NCI-H69 (cell line): Measurements from ENCODE around the gene CALCOCO1.

Experiments
- DNase-seq: peaks from one replicate; lab custom pipeline; 2025; lab: John Stamatoyannopoulos, UW

Gene CALCOCO1

GRCh38 chr12:53751336-53752191 lies 24.3 kb upstream of the CALCOCO1 start, which contains the start of gene CISTR:
CISTR (minus strand) TSS chr12:53751979.
- DNase-seq: peak; percentile 90

- peak; percentile 75 for DNase-seq
Observed at GRCh38 chr12:53750812-53751335, 23.6 kb upstream of the CALCOCO1 start.

- DNase-seq: no peak
Observed at GRCh38 chr12:53749986-53750811, 22.9 kb upstream of the CALCOCO1 start.

DNA sequence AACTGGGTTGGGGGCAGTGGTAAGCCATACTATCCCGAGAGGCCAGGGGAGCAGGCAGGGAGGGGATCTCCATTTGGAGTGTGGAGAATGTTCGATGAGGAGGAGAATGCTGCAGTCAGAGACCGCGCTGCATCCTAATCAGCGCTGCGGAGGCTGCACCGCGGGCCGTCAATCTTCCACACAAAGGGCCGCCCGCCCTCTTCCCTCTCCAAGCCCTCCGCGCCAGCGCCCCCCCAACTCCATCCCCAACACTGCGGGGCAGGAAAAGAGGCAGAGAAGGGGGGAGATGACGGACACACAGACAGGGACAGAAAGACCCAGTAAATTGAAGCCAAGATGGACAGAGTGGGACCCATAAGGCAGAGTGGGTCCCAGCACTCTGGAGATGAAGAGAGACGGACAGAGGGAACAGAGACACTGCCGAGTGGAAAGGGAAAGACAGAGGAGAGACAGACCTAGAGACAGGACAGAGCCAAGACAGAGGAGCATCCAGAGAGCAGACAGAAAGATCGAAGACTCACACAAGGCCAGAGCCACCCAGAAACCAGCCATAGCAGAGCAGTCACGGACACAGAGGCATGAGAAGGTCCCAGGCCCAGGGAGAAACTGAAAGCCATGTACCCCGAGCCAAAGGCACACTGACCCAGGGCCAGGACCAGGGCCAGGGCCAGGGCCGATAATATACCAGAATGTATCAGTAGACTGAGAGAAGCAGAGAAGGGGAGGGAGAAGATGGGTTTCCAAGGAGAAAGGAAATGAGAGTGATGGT lies 21.0 kb upstream of the CALCOCO1 start:
- no peak for DNase-seq

- DNase-seq: peak; percentile 35
Observed at GRCh38 chr12:53747095-53747494, 19.8 kb upstream of the CALCOCO1 start.

DNA sequence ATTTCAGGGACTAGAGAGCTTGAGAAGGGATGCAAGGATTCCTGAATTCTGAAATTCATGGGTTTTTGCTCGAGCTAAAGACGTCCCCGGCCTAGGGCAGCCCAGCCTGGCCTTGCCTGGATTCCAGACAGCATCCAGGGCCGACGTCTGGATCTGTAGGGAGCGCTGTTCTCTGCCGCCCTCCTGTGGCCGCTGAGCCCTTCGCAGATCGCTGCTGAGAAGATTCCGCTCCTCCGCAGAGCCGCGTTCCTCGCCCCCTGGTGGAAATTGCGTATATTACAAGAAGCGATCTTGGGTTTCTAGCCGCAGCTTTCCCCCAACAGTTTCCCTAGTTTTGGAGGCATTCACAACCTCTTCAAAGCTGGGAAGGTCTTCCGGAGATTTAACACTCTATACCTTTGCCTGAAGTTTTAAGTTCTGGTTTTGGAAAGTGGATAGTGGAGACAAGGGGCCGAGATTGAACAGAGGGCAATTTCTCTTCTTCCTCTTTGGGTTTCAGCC lies 19.4 kb upstream of the CALCOCO1 start:
- peak; percentile 92 for DNase-seq

DNA sequence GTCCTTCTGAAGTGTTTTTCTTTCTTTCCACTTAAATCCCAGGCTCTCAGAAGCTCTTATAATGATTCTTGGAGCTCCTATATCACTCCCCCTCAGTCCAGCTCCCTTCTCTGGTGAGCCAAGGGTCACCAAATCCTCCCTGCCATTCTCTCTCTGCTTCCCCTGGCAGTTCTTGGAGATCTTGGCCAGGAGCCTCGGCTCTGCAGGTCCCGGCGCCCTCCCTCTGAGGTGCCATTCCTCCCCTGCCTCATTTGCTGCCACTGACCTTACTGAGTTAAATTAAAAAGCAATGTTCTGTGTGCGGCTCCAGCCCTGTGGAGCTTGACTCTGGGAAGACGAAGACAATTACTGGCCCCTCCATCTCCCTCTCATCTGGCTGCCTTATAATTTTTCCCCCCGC lies 17.5 kb upstream of the CALCOCO1 start:
- DNase-seq: peak; percentile 22

- no peak for DNase-seq
Observed at GRCh38 chr12:53744130-53744441, 16.8 kb upstream of the CALCOCO1 start.

- DNase-seq: peak; percentile 75
Observed at GRCh38 chr12:53743266-53744129, 16.2 kb upstream of the CALCOCO1 start.

GRCh38 chr12:53740130-53740491 lies 12.9 kb upstream of the CALCOCO1 start:
- DNase-seq: peak; percentile 44

DNA sequence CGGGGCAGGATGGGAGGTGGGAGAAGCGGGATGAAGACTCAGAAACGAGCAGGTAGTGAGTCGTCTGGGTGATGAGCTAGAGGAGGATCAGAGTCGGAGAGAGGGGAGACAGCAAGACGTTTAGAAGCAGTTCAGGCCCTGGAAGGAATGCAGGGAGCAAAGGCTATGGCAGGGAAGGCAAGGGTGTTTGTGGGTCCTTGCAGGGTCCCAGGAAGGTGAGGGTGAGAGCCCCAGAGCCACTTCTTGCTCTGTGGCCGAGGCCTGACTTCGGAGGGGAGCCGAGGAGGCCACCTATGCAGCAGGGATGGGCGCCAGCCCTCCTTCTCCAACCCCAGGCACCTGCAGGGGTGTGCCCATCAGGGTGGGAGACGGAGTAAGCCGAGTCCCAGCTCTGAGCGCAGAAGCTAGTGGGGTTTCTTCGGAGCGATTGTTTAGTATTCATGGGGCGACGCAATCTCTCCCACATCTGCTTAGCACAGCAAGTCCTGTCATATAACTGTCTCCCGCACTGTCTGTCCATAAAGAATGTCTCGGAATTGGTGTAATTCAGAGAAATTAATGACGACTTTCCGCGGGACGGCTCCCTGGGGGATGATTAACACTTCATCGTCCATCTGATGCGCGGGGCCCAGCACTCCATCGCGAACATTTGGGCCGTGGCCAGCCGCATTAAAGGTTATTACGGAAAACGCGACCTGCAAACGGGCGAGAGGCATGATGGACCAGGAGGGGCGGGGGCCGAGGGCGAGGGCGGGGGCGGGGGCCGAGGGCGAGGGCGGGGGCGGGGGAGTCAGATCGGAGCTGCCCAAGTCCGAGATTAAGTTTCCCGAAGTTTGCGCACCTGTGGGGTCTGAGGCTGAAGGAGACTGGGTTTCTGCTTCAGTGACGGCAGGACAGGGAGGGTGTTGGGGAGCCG lies 12.2 kb upstream of the CALCOCO1 start:
- DNase-seq: peak; percentile 60

DNA sequence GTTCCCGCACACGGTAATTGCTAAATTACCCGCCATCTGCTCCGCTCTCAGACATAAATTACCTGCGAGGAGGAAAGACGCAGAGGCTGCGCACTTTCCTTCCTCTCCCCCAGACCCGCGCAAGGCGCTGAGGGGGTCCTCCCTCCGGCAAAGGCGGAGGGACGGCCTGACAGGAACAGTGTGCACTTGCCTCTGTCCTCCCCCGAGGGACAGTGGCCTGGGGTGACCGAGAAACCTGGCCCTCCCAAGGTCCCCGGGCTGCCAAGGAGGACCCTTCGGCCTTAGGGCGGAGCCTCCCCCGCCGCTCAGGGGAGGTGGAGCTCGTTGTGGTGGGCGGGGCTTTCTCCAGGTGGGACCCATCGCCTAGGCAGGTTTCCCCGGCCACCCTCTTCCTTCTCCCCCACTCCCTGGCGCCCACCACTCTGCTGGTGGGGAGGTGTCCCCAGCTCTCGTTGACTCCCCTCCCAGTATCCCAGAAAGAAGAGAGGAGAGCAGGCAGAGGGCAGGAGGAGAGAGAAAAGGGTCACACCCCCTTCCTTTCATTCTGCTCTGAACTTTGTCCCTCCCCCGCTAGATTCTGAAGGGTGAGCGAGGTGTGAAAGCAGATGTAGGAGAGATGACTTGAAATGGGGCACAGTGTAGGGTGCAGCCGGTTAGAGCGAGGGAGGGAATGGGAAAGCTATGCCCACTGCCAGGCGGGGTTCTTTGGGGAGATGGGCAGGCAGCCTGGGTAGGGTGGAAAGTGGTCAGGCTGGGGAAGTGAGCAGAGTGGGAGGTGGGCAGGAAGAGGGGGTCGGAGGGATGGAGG lies 11.4 kb upstream of the CALCOCO1 start:
- DNase-seq: peak; percentile 80

DNA sequence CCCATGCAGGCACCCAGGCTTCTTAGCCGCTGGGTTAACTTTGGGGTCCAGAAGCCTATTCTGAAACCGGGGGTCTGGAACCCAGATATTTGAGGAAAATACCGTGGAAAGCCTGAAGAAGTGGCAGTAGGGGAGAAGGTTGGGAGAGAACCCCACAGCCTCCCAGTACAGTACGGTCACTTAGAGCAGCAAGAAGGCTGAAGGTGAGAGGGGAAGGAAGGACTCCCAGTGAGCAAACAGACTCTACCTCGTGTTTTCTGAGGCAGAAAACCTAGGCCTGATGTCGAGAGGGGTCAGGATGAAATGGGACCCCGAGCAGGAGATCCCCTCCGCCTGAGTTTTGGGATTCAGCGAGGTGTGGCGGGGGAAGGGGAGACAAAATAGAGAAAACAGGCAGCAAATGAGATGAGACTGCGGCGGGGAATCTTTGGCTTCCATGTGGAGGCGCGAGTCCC lies 10.7 kb upstream of the CALCOCO1 start:
- DNase-seq: no peak

DNA sequence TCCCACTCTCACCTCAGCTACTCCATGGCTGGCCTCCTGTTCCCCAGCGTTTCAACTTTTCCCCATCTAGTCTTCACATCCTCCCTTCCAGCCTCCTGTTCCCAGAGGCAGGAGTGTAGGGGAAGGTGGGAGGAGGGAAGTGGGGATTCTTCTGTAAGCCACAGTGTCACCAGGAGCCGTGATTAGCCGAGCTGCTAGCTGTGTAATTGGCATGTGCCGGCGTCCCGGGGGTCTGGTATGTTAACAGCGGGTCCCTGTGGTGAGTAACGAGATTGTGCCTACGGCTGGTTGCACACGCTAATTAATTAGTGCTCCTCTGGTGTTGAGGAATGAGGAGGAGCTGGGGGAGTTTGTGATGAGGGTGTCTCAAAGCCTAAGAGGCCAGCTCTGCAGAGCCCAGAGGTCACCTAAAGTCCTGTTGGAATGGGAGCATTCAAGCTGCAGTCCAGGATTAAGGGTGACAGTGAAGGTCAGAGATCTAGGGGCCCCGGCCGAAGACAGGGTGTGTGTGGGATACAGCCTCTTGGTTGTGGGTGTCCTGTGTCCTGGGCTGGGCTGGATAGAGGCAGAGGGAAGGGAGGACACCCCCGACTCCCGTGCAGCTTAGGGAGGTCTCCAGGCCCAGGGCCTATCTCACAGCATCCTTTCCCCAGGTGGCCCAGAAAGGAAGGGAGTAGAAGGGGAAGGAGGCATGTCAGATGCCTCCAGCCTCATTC lies 10.0 kb upstream of the CALCOCO1 start:
- DNase-seq: peak; percentile 81

DNA sequence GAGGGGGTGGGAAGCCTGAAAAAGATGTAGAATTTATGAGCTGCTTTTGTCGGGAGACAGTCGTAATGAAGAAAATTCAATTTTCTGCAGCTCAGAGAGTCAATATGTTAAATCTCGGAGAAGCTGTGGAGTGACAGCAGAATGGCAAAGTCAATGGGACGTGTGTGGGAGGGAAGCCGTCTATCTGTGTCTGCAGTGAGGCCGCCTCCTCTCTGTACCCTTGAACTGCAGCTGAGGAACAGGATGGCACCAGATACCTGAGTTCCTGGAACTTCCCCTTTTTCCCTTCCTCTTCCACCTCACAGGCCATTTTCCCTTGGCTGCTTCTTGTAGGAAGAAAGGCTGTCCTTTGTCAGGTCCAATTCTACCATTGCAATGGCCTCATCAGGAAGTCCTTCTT lies 9.3 kb upstream of the CALCOCO1 start:
- no peak for DNase-seq

DNA sequence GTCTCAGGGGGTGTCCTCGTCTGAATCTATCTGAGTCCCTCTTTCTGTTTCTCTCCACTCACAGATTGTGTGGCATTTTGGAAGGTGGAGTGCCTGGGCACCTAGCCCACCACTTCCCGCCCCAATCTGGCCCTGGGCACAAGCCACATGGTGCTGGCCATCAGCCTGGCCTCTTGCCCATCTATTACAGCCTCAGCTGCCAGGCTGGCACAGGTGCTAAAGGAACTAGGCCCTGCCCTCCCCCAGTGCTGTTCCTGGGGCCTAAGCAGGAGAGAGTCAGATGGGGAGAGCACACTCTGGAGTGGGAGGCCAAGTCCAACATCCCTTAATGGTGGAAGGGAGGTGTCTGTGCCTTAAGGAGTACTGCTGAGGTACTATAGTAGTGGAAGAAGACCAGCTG lies 8.3 kb upstream of the CALCOCO1 start:
- no peak for DNase-seq

- no peak for DNase-seq
Observed at GRCh38 chr12:53734425-53734824, 7.2 kb upstream of the CALCOCO1 start.

- no peak for DNase-seq
Observed at GRCh38 chr12:53733807-53734200, 6.6 kb upstream of the CALCOCO1 start.
